ENCODE results near the gene RAB10. TPM values are rescaled to one million over a fixed set of nuclear protein-coding genes. Genes with fewer than 3 reads are reported as not detected.

The RAB10 gene
- total and polyA plus RNA-seq, 2 of the 13 experiments (the other 11 are each of a cell fraction or from before 2014, with no cell fraction given) = 48.2 to 120 TPM

GRCh38 chr2:26139269-26140183 lies 105.6 kb downstream of the RAB10 start:
- no peaks in the 10 kb centered on the region for H3K9me3 ChIP-seq (ENCODE audit: low read length)
- no peaks in the 10 kb centered on the region for H3K79me2 ChIP-seq (ENCODE audit: insufficient read depth, low read length)
- CTCF ChIA-PET (ENCODE audit: low intra/inter-chr PET ratio, low total read pairs) = no interaction called here
- peak; percentile 21 for ATAC-seq
- H3K4me3 ChIP-seq (replicated peaks in 1 of 3; ENCODE audit: insufficient read depth in 1 of 3, low read depth in 2 of 3, low read length in 3 of 3) = no peak overlapping the region
- H3K27me3 ChIP-seq (ENCODE audit: control insufficient read depth in 1 of 2, insufficient read depth in 2 of 2, low read length in 2 of 2) = no peaks in the 10 kb centered on the region
- POLR2A ChIA-PET = no interaction called here
- H3K27ac ChIP-seq (ENCODE audit: extremely low read length, insufficient read depth, low read length) = no peak overlapping the region
- 0 out of 2 replicates have a peak, but pooled peaks have one; percentile 38 for TF ChIP-seq AKAP8 (CRISPR knock-in tag; IDR thresholded peaks at IDR 0.05)
- no peak for TF ChIP-seq ZFP36L2 (CRISPR knock-in tag; IDR thresholded peaks at IDR 0.05)
- 0 out of 2 replicates have a peak, but pooled peaks have one; percentile 28 for TF ChIP-seq MBD4 (IDR thresholded peaks at IDR 0.05; ENCODE audit: borderline replicate concordance, low read length)
- TF ChIP-seq POLR2A (IDR thresholded peaks at IDR 0.05; ENCODE audit: insufficient read depth in 1 of 2, low read depth in 2 of 2, low read length in 2 of 2) = 0 out of 4 replicates have a peak, but pooled peaks of 1 of the 2 experiments have one; percentile 33
- TF ChIP-seq ZNF766 (CRISPR knock-in tag; IDR thresholded peaks at IDR 0.05; ENCODE audit: borderline replicate concordance) = no peak
- TF ChIP-seq PAF1 (CRISPR knock-in tag; IDR thresholded peaks at IDR 0.05) = peak; percentile 69; the same call in 1 of the 2 replicates
- peak; percentile 71; the same call in 1 of the 2 replicates for TF ChIP-seq POLR2G (IDR thresholded peaks at IDR 0.05; ENCODE audit: low read depth, low read length)
- no peak for TF ChIP-seq CAMTA2 (CRISPR knock-in tag; IDR thresholded peaks at IDR 0.05; ENCODE audit: borderline replicate concordance)
- TF ChIP-seq RBM22 (optimal IDR thresholded peaks at IDR 0.05; ENCODE audit: low read length) = peak; percentile 98
- 0 out of 2 replicates have a peak, but pooled peaks have one; percentile 13 for TF ChIP-seq ZC3H4 (CRISPR knock-in tag; IDR thresholded peaks at IDR 0.05; ENCODE audit: borderline replicate concordance)
- in situ Hi-C loops (cut with HindIII; ENCODE audit: extremely low pct_ligation_motif_present, low pct_unique_long_range_greater_than_20kb) = loop anchor here (10.0 kb wide), 1 partner anchor 285 kb away; no protein-coding TSS in a partner anchor
- 67% methylated on average over 12 of the region's 12 CpGs for whole genome bisulfite sequencing (ENCODE audit: low lambda C conversion rate)
- no peaks in the 10 kb centered on the region for H4K20me1 ChIP-seq (ENCODE audit: insufficient read depth, low read length)
- intact Hi-C loops (cut with micrococcal nuclease; ENCODE audit: unreplicated experiment) = no loop called here
- no peak overlapping the region for H3K4me2 ChIP-seq (ENCODE audit: low read depth, low read length)
- no peak for FAIRE-seq
- H2AFZ ChIP-seq (ENCODE audit: low read length) = no peak overlapping the region
- TSS peak; percentile 33 for BruUV-seq (replicated peaks)
- H3K9ac ChIP-seq (ENCODE audit: insufficient read depth, low read depth, low read length) = no peak overlapping the region
- peaks cover 6 to 19% of the 10 kb centered on the region in 2 experiments for H3K36me3 ChIP-seq (replicated peaks in 1 of 2; ENCODE audit: control insufficient read depth in 1 of 2, insufficient read depth in 2 of 2, low read length in 2 of 2)
- no peak for DNase-seq (ENCODE audit: low spot score)
- H3K4me1 ChIP-seq (ENCODE audit: insufficient read depth, low read length) = no peaks in the 10 kb centered on the region

All from HepG2 (cell line).